ENCODE data around the gene FHL1. TPM values are rescaled to one million over a fixed set of nuclear protein-coding genes. Genes with fewer than 3 reads are reported as not detected.

Gene FHL1
- total RNA-seq, 1 experiment from 2014 or later = 0.73 TPM

- no peak for TF ChIP-seq CTCF (IDR thresholded peaks at IDR 0.05; ENCODE audit: unreplicated experiment)
- Mint-ChIP-seq H3K4me1 (ENCODE audit: low read depth, unreplicated experiment) (peaks cover 9% of the 10 kb centered on the region), H3K27ac (ENCODE audit: unreplicated experiment) (no peak overlapping the region), H3K9me3 (ENCODE audit: low read depth, unreplicated experiment) (no peaks in the 10 kb centered on the region), H3K27me3 (ENCODE audit: unreplicated experiment) (peaks cover 44% of the 10 kb centered on the region), H3K4me3 (ENCODE audit: low read depth, unreplicated experiment) (no peak overlapping the region), H3K36me3 (ENCODE audit: insufficient read depth, unreplicated experiment) (no peaks in the 10 kb centered on the region)
- CTCF ChIA-PET = no interaction called here
- peak; percentile 4 for DNase-seq
- BruUV-seq (replicated peaks) = no TSS peak
- intact Hi-C loops (cut with micrococcal nuclease; ENCODE audit: unreplicated experiment) = loop anchor here (10.0 kb wide), 1 partner anchor 316 kb away; the partner anchor contains the start of gene BRS3
Measured at GRCh38 chrX:136168929-136169735, 21.8 kb downstream of the FHL1 start.

- no peak for DNase-seq
- Mint-ChIP-seq H3K4me3 (ENCODE audit: low read depth, unreplicated experiment) (no peak overlapping the region), H3K27ac (ENCODE audit: unreplicated experiment) (no peak overlapping the region), H3K27me3 (ENCODE audit: unreplicated experiment) (peaks cover 42% of the 10 kb centered on the region), H3K9me3 (ENCODE audit: low read depth, unreplicated experiment) (no peaks in the 10 kb centered on the region), H3K4me1 (ENCODE audit: low read depth, unreplicated experiment) (peaks cover 9% of the 10 kb centered on the region), H3K36me3 (ENCODE audit: insufficient read depth, unreplicated experiment) (no peaks in the 10 kb centered on the region)
- CTCF ChIA-PET = interaction anchor here (0.9 kb wide), 1 partner anchor 39 kb away, joined by 3 read pairs; no protein-coding TSS in a partner anchor
- intact Hi-C loops (cut with micrococcal nuclease; ENCODE audit: unreplicated experiment) = no loop called here
- no TSS peak for BruUV-seq (replicated peaks)
- no peak for TF ChIP-seq CTCF (IDR thresholded peaks at IDR 0.05; ENCODE audit: unreplicated experiment)
Measured at GRCh38 chrX:136170139-136170800, 22.9 kb downstream of the FHL1 start.

GRCh38 chrX:136171420-136171819, 24.1 kb downstream of the FHL1 start:
- H3K27ac Mint-ChIP-seq (ENCODE audit: unreplicated experiment) = no peak overlapping the region
- no TSS peak for BruUV-seq (replicated peaks)
- CTCF ChIA-PET = no interaction called here
- peaks cover 5% of the 10 kb centered on the region for H3K4me1 Mint-ChIP-seq (ENCODE audit: low read depth, unreplicated experiment)
- no peaks in the 10 kb centered on the region for H3K9me3 Mint-ChIP-seq (ENCODE audit: low read depth, unreplicated experiment)
- no peak overlapping the region for H3K4me3 Mint-ChIP-seq (ENCODE audit: low read depth, unreplicated experiment)
- no peaks in the 10 kb centered on the region for H3K36me3 Mint-ChIP-seq (ENCODE audit: insufficient read depth, unreplicated experiment)
- H3K27me3 Mint-ChIP-seq (ENCODE audit: unreplicated experiment) = peaks cover 31% of the 10 kb centered on the region
- no peak for DNase-seq
- TF ChIP-seq CTCF (IDR thresholded peaks at IDR 0.05; ENCODE audit: unreplicated experiment) = no peak
- intact Hi-C loops (cut with micrococcal nuclease; ENCODE audit: unreplicated experiment) = no loop called here

- Mint-ChIP-seq H3K27ac (ENCODE audit: unreplicated experiment) (no peak overlapping the region), H3K4me3 (ENCODE audit: low read depth, unreplicated experiment) (no peak overlapping the region), H3K9me3 (ENCODE audit: low read depth, unreplicated experiment) (no peaks in the 10 kb centered on the region), H3K36me3 (ENCODE audit: insufficient read depth, unreplicated experiment) (no peaks in the 10 kb centered on the region), H3K4me1 (ENCODE audit: low read depth, unreplicated experiment) (no peaks in the 10 kb centered on the region), H3K27me3 (ENCODE audit: unreplicated experiment) (no peaks in the 10 kb centered on the region)
- BruUV-seq (replicated peaks) = no TSS peak
- no peak for TF ChIP-seq CTCF (IDR thresholded peaks at IDR 0.05; ENCODE audit: unreplicated experiment)
- no peak for DNase-seq
- intact Hi-C loops (cut with micrococcal nuclease; ENCODE audit: unreplicated experiment) = no loop called here
- CTCF ChIA-PET = no interaction called here
Measured at GRCh38 chrX:136176399-136176825, 29.1 kb downstream of the FHL1 start.
